NCI-H82 treated with DMSO at 0.1 percent for 48 hours (cell line): ENCODE data around the gene SBNO2.

ENCODE experiments used
- DNase-seq: peaks from one replicate; lab custom pipeline; 2025; ENCODE audit not compliant: unreplicated experiment; lab: John Stamatoyannopoulos, UW

The SBNO2 gene

GRCh38 chr19:1091544-1092175 lies 82.4 kb downstream of the SBNO2 start:
- no peak for DNase-seq

DNA sequence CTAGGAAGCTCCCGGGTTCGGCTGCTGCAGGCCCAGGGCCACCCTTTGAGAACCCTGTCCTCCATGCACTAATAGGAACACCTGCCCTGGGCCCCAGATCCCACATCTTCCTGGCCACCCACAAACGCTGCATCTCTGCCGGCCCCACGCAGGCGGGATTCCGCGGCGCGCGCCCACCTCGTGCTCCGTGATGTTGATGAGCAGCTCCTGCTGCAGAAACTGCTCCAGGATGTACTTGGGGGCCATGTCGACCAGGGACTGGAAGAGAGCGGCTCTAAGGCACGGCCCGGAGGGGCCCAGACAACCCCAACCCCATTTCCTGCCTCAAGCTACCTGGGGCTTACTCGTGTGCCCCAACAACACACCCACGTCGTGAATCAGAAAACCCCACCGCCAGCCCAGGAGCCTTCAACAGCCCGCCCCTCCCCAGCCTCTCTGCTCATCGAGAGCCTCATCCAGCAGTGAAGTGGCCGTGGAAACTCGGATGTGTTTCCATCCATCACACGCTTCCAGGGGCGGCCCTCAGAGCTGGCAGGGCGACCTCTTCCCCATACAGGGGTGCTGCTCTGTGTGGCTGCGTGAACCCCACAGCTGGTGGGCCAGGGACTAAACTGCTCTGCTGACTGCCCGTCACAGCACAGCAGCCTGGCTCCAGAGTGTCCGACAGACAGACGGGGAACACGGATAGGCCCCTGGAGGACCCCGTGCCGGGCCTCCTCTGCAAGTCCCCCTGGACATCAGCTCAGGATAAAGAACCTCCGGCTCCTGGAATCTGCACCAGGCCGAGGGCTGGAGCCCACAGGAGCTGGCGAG lies 83.1 kb downstream of the SBNO2 start:
- DNase-seq: no peak

GRCh38 chr19:1089891-1090290 lies 84.2 kb downstream of the SBNO2 start:
- no peak for DNase-seq

- no peak for DNase-seq
These were observed 84.8 kb downstream of the SBNO2 start for GRCh38 chr19:1089126-1089771.

- DNase-seq: no peak
These were observed 85.6 kb downstream of the SBNO2 start for GRCh38 chr19:1088416-1089010.

GRCh38 chr19:1087813-1088415 lies 86.2 kb downstream of the SBNO2 start:
- DNase-seq: no peak

DNA sequence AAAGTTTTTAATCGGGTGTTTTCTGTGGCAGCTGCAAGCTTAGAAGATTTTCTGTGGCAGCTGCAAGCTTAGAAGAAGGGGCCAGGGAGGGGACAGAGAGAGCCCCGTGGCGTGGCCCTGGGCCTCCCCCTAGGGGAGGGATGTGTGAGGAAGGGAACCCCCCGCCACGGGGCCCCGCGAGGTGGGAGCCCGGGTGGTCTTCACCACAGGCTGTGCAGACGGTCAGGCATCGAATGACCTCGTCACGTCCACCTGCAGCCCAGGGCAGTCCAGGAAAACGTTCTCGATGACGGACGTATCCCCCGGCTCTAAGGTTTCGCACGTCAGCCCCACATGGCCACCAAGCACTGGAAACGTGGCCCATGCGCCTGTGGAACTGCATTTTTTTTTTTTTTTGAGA lies 87.5 kb downstream of the SBNO2 start:
- DNase-seq: no peak

- no peak for DNase-seq
These were observed 88.2 kb downstream of the SBNO2 start for GRCh38 chr19:1085676-1086442.

- no peak for DNase-seq
These were observed 88.9 kb downstream of the SBNO2 start for GRCh38 chr19:1085053-1085658.

DNA sequence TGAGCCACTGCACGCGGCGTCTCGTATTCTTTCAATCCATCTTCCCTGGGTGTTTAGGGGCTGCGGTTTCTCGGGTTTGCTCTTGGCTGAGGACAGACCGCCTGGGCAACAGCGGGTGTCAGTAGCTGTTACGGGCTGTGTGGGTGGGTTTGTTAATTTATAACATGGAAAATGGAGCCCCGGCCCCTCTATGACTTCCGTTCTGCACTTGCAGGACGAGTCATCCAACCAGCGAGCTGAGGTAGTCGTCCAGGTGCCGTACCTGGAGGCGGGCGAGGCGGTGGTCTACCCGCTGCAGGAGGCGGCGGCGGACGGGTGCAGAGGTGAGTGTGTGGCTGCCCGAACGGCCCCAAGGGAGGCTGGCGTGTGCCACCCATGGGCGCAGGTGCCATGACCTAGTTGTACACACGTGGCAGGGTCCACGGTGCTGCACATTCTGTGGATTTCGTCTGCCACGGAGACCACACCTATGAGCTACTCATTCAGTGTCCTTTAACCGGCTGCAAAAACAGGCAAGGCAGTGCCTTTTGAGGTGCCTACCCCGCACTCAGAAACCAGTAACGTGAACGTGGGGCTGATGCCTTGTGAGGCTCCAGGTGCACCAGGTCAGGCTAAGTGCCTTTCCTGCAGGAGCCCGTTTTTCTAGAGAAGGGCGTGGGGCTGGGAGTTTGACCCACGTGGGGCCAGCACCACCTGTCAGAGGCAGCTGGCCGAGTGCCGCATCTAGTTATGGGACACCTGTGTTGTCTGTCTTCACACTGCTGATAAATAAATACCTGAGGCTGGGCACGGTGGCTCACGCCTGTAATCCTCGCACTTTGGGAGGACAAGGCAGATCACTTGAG lies 89.8 kb downstream of the SBNO2 start:
- DNase-seq: no peak

DNA sequence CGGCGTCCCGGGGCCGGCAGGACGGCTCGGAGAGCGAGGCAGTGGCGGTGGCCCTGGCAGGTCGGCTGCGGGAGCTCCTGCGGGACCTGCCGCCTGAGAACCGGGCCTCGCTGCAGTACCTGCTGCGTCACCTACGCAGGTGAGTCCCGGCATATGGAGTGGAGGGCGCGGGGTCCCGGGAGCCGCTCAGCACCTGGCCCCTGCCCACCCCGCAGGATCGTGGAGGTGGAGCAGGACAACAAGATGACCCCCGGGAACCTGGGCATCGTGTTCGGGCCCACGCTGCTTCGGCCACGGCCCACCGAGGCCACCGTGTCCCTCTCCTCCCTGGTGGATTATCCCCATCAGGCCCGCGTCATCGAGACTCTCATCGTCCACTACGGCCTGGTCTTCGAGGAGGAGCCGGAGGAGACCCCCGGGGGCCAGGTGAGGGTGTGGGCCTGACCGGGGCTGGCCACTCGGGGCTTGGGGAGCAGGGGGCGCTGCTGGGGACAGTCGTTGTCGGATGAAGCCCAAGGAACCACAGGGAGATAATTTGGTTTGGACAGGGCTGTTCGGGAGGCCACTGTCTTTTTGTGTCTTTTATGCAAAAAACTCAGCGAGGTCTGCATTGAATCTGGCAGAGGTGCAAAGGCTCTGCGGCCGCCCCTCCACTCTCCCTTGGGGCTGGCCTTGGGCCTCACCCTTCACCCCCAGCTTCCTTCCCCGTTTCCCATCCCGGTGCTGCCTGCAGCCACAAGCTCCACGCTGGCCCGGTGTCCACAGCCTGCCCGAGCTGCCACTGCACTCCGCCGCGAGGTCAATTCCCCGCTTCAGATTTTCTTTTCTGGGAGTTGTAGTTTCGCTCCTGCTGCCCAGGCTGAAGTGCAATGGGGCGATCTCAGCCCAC lies 90.9 kb downstream of the SBNO2 start:
- DNase-seq: no peak

- DNase-seq: peak; percentile 67
These were observed 91.7 kb downstream of the SBNO2 start for GRCh38 chr19:1082165-1082927.

GRCh38 chr19:1081301-1082164 lies 92.5 kb downstream of the SBNO2 start:
- no peak for DNase-seq

DNA sequence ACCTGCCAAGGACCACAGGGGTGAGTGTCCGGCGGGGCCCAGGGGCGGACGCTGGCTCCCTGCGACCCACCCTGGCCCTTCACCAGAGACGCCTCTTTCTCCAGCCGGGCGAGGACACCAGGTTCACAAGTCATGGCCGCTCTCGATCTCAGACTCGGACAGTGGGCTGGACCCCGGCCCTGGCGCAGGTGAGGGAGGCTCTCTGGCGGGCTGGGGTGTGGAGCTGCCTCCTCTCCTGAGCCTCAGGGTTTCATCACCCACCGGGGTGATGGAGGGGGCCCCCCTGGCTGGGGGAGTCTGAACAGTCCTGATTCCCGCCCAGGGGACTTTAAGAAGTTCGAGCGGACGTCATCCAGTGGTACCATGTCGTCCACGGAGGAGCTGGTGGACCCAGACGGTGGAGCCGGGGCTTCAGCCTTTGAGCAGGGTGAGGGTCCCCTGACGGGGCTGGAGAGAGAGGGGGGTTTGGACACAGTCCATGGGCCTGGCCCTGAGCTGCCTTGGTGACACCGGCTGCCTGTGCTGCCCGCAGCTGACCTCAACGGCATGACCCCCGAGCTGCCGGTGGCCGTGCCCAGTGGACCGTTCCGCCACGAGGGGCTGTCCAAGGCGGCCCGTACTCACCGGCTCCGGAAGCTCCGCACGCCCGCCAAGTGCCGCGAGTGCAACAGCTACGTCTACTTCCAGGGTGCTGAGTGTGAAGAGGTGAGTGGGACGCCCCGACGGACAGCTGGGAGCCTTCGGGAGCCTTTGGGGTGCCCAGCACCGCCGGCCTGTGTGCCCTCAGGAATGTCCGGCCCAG lies 93.5 kb downstream of the SBNO2 start:
- DNase-seq: no peak

- no peak for DNase-seq
These were observed 94.4 kb downstream of the SBNO2 start for GRCh38 chr19:1079566-1080111.

DNA sequence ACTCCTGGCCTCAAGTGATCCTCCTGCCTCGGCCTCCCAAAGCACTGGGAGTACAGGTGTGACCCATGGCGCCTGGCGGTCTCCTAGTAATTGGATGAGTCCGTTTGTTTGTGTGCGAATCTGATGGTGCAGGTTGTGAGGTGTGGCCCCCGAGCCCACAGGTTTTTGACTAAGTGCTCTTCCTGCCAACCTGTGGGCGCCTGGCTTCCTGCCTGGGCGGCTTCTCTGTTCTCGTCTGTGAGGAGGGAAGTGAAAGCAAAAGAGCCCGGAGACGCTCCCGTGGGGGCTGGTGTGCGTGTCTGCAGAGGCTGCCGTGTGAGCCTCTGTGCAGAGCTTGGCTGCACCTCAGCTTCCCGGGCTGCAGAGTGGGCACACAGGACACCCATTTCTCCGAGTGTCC lies 97.1 kb downstream of the SBNO2 start:
- DNase-seq: no peak
